GM19193 (cell line): Measurements from ENCODE around the gene RSPH6A.

Experiments used
- POLR2A ChIP-seq: IDR thresholded peaks from 4 replicates; pipeline ENCODE4 v1.6.1; 2011; ENCODE audit not compliant: insufficient read depth, insufficient read length; ENCODE audit errors: extremely low read depth

The RSPH6A gene

GRCh38 chr19:45814851-45815480, at the start of gene RSPH6A:
Gene RSPH6A, minus strand, starts transcription at chr19:45815308. Its CDS starts 132 bp downstream, at chr19:45815176.
- no peak for TF ChIP-seq POLR2A

- TF ChIP-seq POLR2A = no peak
Measured at GRCh38 chr19:45864629-45865082, 49.5 kb upstream of the RSPH6A start.

GRCh38 chr19:45863840-45864628, 48.9 kb upstream of the RSPH6A start, which contains the start of gene FOXA3:
Gene FOXA3, plus strand, starts transcription at chr19:45864326. Its CDS starts 131 bp downstream, at chr19:45864457.
- TF ChIP-seq POLR2A = peak; percentile 54

GRCh38 chr19:45863335-45863839, 48.3 kb upstream of the RSPH6A start:
- TF ChIP-seq POLR2A = no peak

- TF ChIP-seq POLR2A = peak; percentile 82
Measured at GRCh38 chr19:45862564-45863334, 47.6 kb upstream of the RSPH6A start, which contains the start of gene SYMPK. Gene SYMPK, minus strand, starts transcription at chr19:45863147. Its CDS starts 8,652 bp downstream, at chr19:45854495.

GRCh38 chr19:45862271-45862563, 47.1 kb upstream of the RSPH6A start:
- TF ChIP-seq POLR2A = no peak

- no peak for TF ChIP-seq POLR2A
Measured at GRCh38 chr19:45860359-45861259, 45.5 kb upstream of the RSPH6A start.

- no peak for TF ChIP-seq POLR2A
Measured at GRCh38 chr19:45854167-45854778, 39.2 kb upstream of the RSPH6A start.

GRCh38 chr19:45852983-45853382, 37.9 kb upstream of the RSPH6A start:
- TF ChIP-seq POLR2A = no peak

GRCh38 chr19:45852145-45852750, 37.1 kb upstream of the RSPH6A start:
- no peak for TF ChIP-seq POLR2A

GRCh38 chr19:45848922-45849321, 33.8 kb upstream of the RSPH6A start:
- TF ChIP-seq POLR2A = no peak

- TF ChIP-seq POLR2A = no peak
Measured at GRCh38 chr19:45847663-45848062, 32.6 kb upstream of the RSPH6A start.

GRCh38 chr19:45842198-45842597, 27.1 kb upstream of the RSPH6A start:
- TF ChIP-seq POLR2A = no peak
